Naive thymus-derived CD4-positive, alpha-beta T cell (primary cell): Measurements from ENCODE around the gene GLDN. TPM values are rescaled to one million over a fixed set of nuclear protein-coding genes. Genes with fewer than 3 reads are reported as not detected.
"Not testable (repeated sequence)": the region's sequence is repeated elsewhere in the genome, so short reads cannot be mapped to it uniquely, and the experiment has no call there.

Experiments used
- ATAC-seq: fragments of 150-1000 bp; cut with Tn5 transposase; 2 replicates; pipeline ENCODE4 v1.10.0; 2021; ENCODE audit warnings: mild to moderate bottlenecking, moderate library complexity
- CTCF ChIA-PET: fragments of 350-600 bp; sonication (Branson Sonifier 250); formaldehyde crosslinking; loops from one replicate; lab custom pipeline; 2021; ENCODE audit warnings: antibody characterized with exemption; lab: Charles Lee
- POLR2A ChIA-PET: fragments of 350-600 bp; sonication (Branson Sonifier 250); formaldehyde crosslinking; loops from one replicate; lab custom pipeline; 2021; ENCODE audit warnings: antibody characterized with exemption, inconsistent platforms; lab: Charles Lee
- DNase-seq, 9 donors: peaks; one replicate each; pipeline versions ENCODE4 v3.0.0 to v3.0.0-alpha.2; 2020 to 2022; ENCODE audit warnings: mixed read lengths in 1 of 9
- H3K27ac ChIP-seq: one replicate; pipeline ENCODE4 v1.7.0; 2013; ENCODE audit warnings: mild to moderate bottlenecking, low read depth, low read length, moderate library complexity
- H3K27me3 ChIP-seq, 2 donors: one replicate each; pipeline ENCODE4 v1.7.0; 2013; ENCODE audit warnings: low read length in 2 of 2, mild to moderate bottlenecking in 2 of 2, moderate library complexity in 2 of 2; ENCODE audit not compliant: control insufficient read depth in 2 of 2, insufficient read depth in 2 of 2
- H3K36me3 ChIP-seq, 3 experiments: 1 replicate in 2 of 3; 2 replicates in 1 of 3; pipeline ENCODE4 v1.7.0; 2013; ENCODE audit warnings: low read length in 3 of 3, mild to moderate bottlenecking in 3 of 3, moderate library complexity in 1 of 3; ENCODE audit not compliant: insufficient read depth in 3 of 3, control insufficient read depth in 2 of 3
- H3K4me1 ChIP-seq, 2 donors: one replicate each; pipeline ENCODE4 v1.7.0; 2013; ENCODE audit warnings: low read length in 2 of 2, mild to moderate bottlenecking in 2 of 2, moderate library complexity in 1 of 2; ENCODE audit not compliant: control insufficient read depth in 2 of 2, insufficient read depth in 2 of 2
- H3K4me3 ChIP-seq: 2 replicates; pipeline ENCODE4 v1.7.0; 2013; ENCODE audit warnings: mild to moderate bottlenecking, low read length
- H3K9me3 ChIP-seq, 3 experiments: 1 replicate in 2 of 3; 2 replicates in 1 of 3; pipeline ENCODE4 v1.7.0; 2013; ENCODE audit warnings: low read length in 3 of 3; ENCODE audit not compliant: control insufficient read depth in 2 of 3
- H3K27ac Mint-ChIP-seq, 9 donors: one replicate each; pipeline ENCODE4 v1.8.0; 2020 to 2022; ENCODE audit warnings: mixed read lengths in 9 of 9, mild to moderate bottlenecking in 8 of 9, moderate library complexity in 5 of 9, inconsistent platforms in 2 of 9
- H3K27me3 Mint-ChIP-seq, 5 donors: one replicate each; pipeline ENCODE4 v1.8.0; 2021 to 2022; ENCODE audit warnings: mixed read lengths in 5 of 5, mild to moderate bottlenecking in 1 of 5
- H3K36me3 Mint-ChIP-seq, 5 donors: one replicate each; pipeline ENCODE4 v1.8.0; 2020 to 2022; ENCODE audit warnings: mixed read lengths in 5 of 5, mild to moderate bottlenecking in 3 of 5, inconsistent platforms in 1 of 5
- H3K4me1 Mint-ChIP-seq, 7 donors: one replicate each; pipeline ENCODE4 v1.8.0; 2020 to 2022; ENCODE audit warnings: mixed read lengths in 7 of 7, mild to moderate bottlenecking in 3 of 7, inconsistent platforms in 1 of 7
- H3K4me3 Mint-ChIP-seq, 10 donors: one replicate each; pipeline ENCODE4 v1.8.0; 2020 to 2022; ENCODE audit warnings: mild to moderate bottlenecking in 10 of 10, mixed read lengths in 10 of 10, moderate library complexity in 6 of 10, inconsistent platforms in 2 of 10
- H3K9me3 Mint-ChIP-seq, 11 donors: one replicate each; pipeline ENCODE4 v1.8.0; 2020 to 2022; ENCODE audit warnings: mixed read lengths in 11 of 11, mild to moderate bottlenecking in 4 of 11, inconsistent platforms in 1 of 11, moderate library complexity in 1 of 11
- intact Hi-C, 2 donors: fragments of 100-400 bp; cut with micrococcal nuclease; formaldehyde crosslinking; loops; one replicate each; pipeline ENCODE4 v1.15.1; 2023
- microRNA-seq: library from miRNA; unstranded; fragments of <30 nt; microRNA quantifications from one replicate; pipeline ENCODE4 v1.2.0, GENCODE V29; 2022; ENCODE audit warnings: borderline microRNAs expressed
- polyA plus RNA-seq, 2 donors: library from polyadenylated mRNA; unstranded; fragments of 300-500 nt; fragmentation: Illumina TruSeq; gene quantifications; one replicate each; pipeline ENCODE4 v1.2.3, GENCODE V29; 2021
- total RNA-seq, 6 experiments: library from RNA in 5 of 6; stranded (reverse) in 5 of 6; gene quantifications; 1 replicate in 5 of 6; 2 replicates in 1 of 6; pipeline ENCODE4 v1.2.3 and lab custom pipeline; 2021 to 2026

GLDN gene
- total and polyA plus RNA-seq, 7 experiments from 2014 or later: not detected

- H3K27ac Mint-ChIP-seq, H3K27me3 ChIP-seq, intact Hi-C loops, H3K27ac ChIP-seq, CTCF ChIA-PET, H3K4me3 ChIP-seq, POLR2A ChIA-PET, ATAC-seq, H3K4me3 Mint-ChIP-seq, DNase-seq, H3K27me3 Mint-ChIP-seq, H3K36me3 ChIP-seq, H3K9me3 Mint-ChIP-seq, H3K4me1 Mint-ChIP-seq, H3K9me3 ChIP-seq, H3K4me1 ChIP-seq: not testable (repeated sequence)
- H3K36me3 Mint-ChIP-seq: peaks cover 0 to 23% (median 10%) of the 10 kb centered on the region in 5 donors
Observed at GRCh38 chr15:51446029-51446744, 104.7 kb downstream of the GLDN start.

- Mint-ChIP-seq H3K4me1 (no peaks in the 10 kb centered on the region), H3K9me3 (no peaks in the 10 kb centered on the region), H3K4me3 (no peak overlapping the region), H3K36me3 (peaks cover 0 to 34% (median 16%) of the 10 kb centered on the region in 5 donors), H3K27ac (no peak overlapping the region), H3K27me3 (no peaks in the 10 kb centered on the region)
- Histone ChIP-seq H3K27ac (no peak overlapping the region), H3K4me3 (no peak overlapping the region), H3K36me3 (no peaks in the 10 kb centered on the region), H3K27me3 (no peaks in the 10 kb centered on the region), H3K4me1 (no peaks in the 10 kb centered on the region), H3K9me3 (no peaks in the 10 kb centered on the region)
- no peak for ATAC-seq
- no peak for DNase-seq
- ChIA-PET CTCF (no interaction called here), POLR2A (no interaction called here)
- intact Hi-C loops: no loop called here
Observed at GRCh38 chr15:51447855-51448621, 106.6 kb downstream of the GLDN start.

- ChIA-PET POLR2A (no interaction called here), CTCF (no interaction called here)
- Histone ChIP-seq H3K27me3 (no peaks in the 10 kb centered on the region), H3K36me3 (no peaks in the 10 kb centered on the region), H3K4me1 (no peaks in the 10 kb centered on the region), H3K4me3 (no peak overlapping the region), H3K9me3 (no peaks in the 10 kb centered on the region), H3K27ac (no peak overlapping the region)
- Mint-ChIP-seq H3K27me3 (no peaks in the 10 kb centered on the region), H3K36me3 (peaks cover 0 to 38% (median 16%) of the 10 kb centered on the region in 5 donors), H3K4me3 (no peak overlapping the region), H3K4me1 (no peaks in the 10 kb centered on the region), H3K9me3 (no peaks in the 10 kb centered on the region), H3K27ac (no peak overlapping the region)
- DNase-seq (no peak), ATAC-seq (no peak)
- intact Hi-C loops: no loop called here
Observed at GRCh38 chr15:51448622-51449399, 107.4 kb downstream of the GLDN start.

GRCh38 chr15:51450001-51450400, 108.5 kb downstream of the GLDN start:
- POLR2A ChIA-PET: no interaction called here
- Mint-ChIP-seq H3K27me3 (no peaks in the 10 kb centered on the region), H3K36me3 (peaks cover 0 to 43% (median 16%) of the 10 kb centered on the region in 5 donors), H3K27ac (no peak overlapping the region), H3K4me1 (no peaks in the 10 kb centered on the region), H3K4me3 (no peak overlapping the region), H3K9me3 (no peaks in the 10 kb centered on the region)
- DNase-seq (no peak), ATAC-seq (no peak)
- Histone ChIP-seq H3K36me3 (no peaks in the 10 kb centered on the region), H3K27ac (no peak overlapping the region), H3K27me3 (no peaks in the 10 kb centered on the region), H3K4me3 (no peak overlapping the region), H3K4me1 (no peaks in the 10 kb centered on the region), H3K9me3 (no peaks in the 10 kb centered on the region)
- intact Hi-C loops: no loop called here
- CTCF ChIA-PET: no interaction called here

Small RNA genes within 50 kb of the gene (microRNA-seq; reads per million reads assigned to microRNA genes)
- not detected for gene MIR7973-1
- gene MIR7973-2: not detected

Other genes starting within 250 kb of the GLDN start
- not detected for gene TNFAIP8L3, start 246.7 kb upstream of the GLDN start, total RNA-seq
- gene TNFAIP8L3, start 246.7 kb upstream of the GLDN start, polyA plus RNA-seq: not detected
- 1 to 10 TPM in 1 of 5 experiments, under 1 TPM in 1, not detected in 3; 0.48 to 1.4 TPM for gene CYP19A1, start 3.1 kb upstream of the GLDN start, total RNA-seq
- not detected for gene CYP19A1, start 3.1 kb upstream of the GLDN start, polyA plus RNA-seq